Pancreas (tissue), 10 donors: Measurements from ENCODE around the gene CEP76. TPM values are rescaled to one million over a fixed set of nuclear protein-coding genes. Genes with fewer than 3 reads are reported as not detected.
A peak's percentile ranks its signal among the peaks of the same experiment; 100 is the strongest.

Experiments
- ATAC-seq, 4 donors: fragments of 200-7000 bp; cut with Tn5 transposase; one replicate each; pipeline versions ENCODE4 v1.8.0 to v1.9.1; 2020; ENCODE audit warnings: mild to moderate bottlenecking in 4 of 4, moderate library complexity in 4 of 4
- DNase-seq, 6 donors: peaks; one replicate each; pipeline ENCODE4 v3.0.0-alpha.2; 2020
- FAIRE-seq: peaks from 2 replicates; lab custom pipeline; 2012; peaks lifted over from hg19 to GRCh38; lab: Jason Lieb, UNC
- H3K27ac ChIP-seq, 4 donors: fragments of 200-600 bp; sonication (generic); 1 replicate in 3 of 4; 2 replicates in 1 of 4; pipeline versions ENCODE4 v1.5.0 to v1.8.0; 2020
- H3K27me3 ChIP-seq, 4 donors: fragments of 200-600 bp; one replicate each; pipeline ENCODE4 v1.8.0; 2021
- H3K36me3 ChIP-seq, 3 donors: fragments of 200-600 bp; sonication (generic) in 1 of 3; one replicate each; pipeline versions ENCODE4 v1.5.0 to v1.8.0; 2020 to 2021
- H3K4me1 ChIP-seq, 3 donors: fragments of 200-600 bp; one replicate each; pipeline ENCODE4 v1.8.0; 2021
- H3K4me3 ChIP-seq, 4 donors: fragments of 200-600 bp; sonication (generic) in 2 of 4; one replicate each; pipeline versions ENCODE4 v1.5.0 to v1.8.0; 2020 to 2021
- H3K9me3 ChIP-seq, 4 donors: fragments of 200-600 bp; one replicate each; pipeline ENCODE4 v1.8.0; 2021
- WGBS, 2 donors: extraction: QIAGEN DNeasy Blood & Tissue Kit; methylation state at CpG; one replicate each; pipeline ENCODE4 v1.1.7; 2013; 5-methylcytosine and 5-hydroxymethylcytosine counted together
- intact Hi-C, 3 donors: fragments of 100-400 bp; cut with DNase I; formaldehyde crosslinking; loops; one replicate each; pipeline versions ENCODE4 v1.11.1 to v1.14.2; 2022
- polyA plus RNA-seq, 2 donors: library from polyadenylated mRNA; stranded (reverse); fragments of 200-250 nt; gene quantifications; one replicate each; pipeline ENCODE4 v1.2.3, GENCODE V29; 2013
- total RNA-seq, 6 donors: library from RNA; stranded (reverse); fragmentation: NEBNext Ultra II Directional in 4 of 6; extraction: Animal tissue kit (Norgen Biotek cat#: 25700) in 4 of 6; gene quantifications; one replicate each; pipeline versions ENCODE4 v1.2.1 to v1.2.4, GENCODE V29; 2021 to 2023
- TF ChIP-seq, protein P1 (sequence below), 4 donors: fragments of 200-600 bp; sonication (generic) in 3 of 4; IDR thresholded peaks; one replicate each; pipeline versions ENCODE4 v1.5.0 to v1.8.0; 2021; ENCODE audit warnings: antibody characterized with exemption in 4 of 4
- donor health status: healthy with polysubstance abuse.
- donor health status: DM: no; HTN: no; CAD: no; lungs with moderate emphysema.
- donor health status: DM: no; HTN: no; CAD: no.
- donor health status: control.
- donor health status: control.
- donor health status: Bipolar disorder and iron deficiency.
- donor health status: DM: yes; HTN: yes; CAD: no.
- donor health status: DM: no; HTN: no; CAD: no.
- donor health status: DM: no; HTN: no; CAD: no.
- donor health status: DM: yes; HTN: yes; CAD: no.

The CEP76 gene
- total and polyA plus RNA-seq, 8 donors, result 1.6 to 3.6 (median 2.4) TPM

DNA sequence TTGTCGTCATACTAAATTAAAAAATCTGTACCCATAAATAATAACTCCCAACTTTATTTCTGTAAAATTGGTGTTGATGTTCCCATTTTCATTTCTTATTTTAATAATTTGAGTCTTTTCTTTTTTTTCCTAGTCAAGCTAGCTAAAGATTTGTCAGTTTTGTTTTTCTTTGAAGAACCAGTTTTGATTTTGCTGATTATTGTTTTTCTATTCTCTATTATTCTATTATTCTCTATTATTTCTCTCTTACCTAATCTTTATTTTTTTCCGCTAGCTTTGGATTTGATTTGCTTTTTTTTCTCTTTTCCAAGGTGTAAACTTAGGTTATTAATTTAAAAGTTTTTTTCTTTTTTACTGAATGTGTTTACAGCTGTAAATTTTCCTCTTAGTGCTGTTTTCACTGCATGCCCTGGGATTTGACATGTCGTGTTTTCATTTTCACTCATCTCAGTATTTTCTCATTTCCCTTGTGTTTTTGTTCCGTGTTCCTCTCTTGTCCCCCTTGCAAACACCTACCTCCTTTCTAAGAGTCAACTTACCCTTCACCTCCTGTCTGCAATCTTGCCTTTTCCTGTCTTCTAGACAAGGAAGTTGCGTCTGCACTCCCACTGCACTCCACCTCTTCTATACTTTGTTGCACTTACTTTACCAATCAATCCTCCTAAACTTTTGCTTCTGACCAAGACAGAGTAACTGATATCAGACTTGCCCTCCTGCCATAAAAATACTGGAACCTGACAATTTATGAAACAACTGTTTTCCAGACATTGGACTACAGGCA is 19.2 kb upstream of the CEP76 start:
- intact Hi-C loops, result no loop called here
- DNase-seq (no peak), ATAC-seq (no peak), FAIRE-seq (no peak)
- no peaks in the 10 kb centered on the region for H3K27me3 ChIP-seq
- TF ChIP-seq, protein P1, sequence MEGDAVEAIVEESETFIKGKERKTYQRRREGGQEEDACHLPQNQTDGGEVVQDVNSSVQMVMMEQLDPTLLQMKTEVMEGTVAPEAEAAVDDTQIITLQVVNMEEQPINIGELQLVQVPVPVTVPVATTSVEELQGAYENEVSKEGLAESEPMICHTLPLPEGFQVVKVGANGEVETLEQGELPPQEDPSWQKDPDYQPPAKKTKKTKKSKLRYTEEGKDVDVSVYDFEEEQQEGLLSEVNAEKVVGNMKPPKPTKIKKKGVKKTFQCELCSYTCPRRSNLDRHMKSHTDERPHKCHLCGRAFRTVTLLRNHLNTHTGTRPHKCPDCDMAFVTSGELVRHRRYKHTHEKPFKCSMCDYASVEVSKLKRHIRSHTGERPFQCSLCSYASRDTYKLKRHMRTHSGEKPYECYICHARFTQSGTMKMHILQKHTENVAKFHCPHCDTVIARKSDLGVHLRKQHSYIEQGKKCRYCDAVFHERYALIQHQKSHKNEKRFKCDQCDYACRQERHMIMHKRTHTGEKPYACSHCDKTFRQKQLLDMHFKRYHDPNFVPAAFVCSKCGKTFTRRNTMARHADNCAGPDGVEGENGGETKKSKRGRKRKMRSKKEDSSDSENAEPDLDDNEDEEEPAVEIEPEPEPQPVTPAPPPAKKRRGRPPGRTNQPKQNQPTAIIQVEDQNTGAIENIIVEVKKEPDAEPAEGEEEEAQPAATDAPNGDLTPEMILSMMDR (IDR thresholded peaks at IDR 0.05), result no peak
- H3K36me3 ChIP-seq, result peaks cover 2 to 47% (median 3%) of the 10 kb centered on the region in 3 donors
- no peaks in the 10 kb centered on the region for H3K9me3 ChIP-seq
- no peaks in the 10 kb centered on the region for H3K4me1 ChIP-seq
- H3K4me3 ChIP-seq, result no peak overlapping the region
- no peak overlapping the region for H3K27ac ChIP-seq
- WGBS, 2 donors, result 94 to 95% methylated on average over 5 of the region's 5 CpGs

DNA sequence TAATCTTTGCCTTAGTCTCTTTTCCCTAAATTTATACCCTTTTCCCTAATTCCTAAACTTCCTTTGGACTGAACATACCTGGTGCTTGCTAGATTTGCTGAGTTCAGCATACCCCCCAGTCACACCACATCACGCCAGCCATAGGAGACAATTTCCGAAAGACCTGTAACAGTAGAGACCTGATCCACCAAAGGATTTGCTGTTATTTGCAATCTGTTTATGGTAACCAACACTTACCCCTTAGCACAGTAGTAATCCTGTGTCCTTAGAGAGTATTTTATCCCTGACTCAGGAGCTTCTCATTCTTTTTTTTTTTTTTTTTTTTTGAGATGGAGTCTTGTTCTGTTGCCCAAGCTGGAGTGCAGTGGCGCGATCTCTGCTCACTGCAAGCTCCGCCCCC is 8.9 kb upstream of the CEP76 start:
- no peaks in the 10 kb centered on the region for H3K4me1 ChIP-seq
- DNase-seq (no peak), ATAC-seq (no peak), FAIRE-seq (no peak)
- intact Hi-C loops, result no loop called here
- no peaks in the 10 kb centered on the region for H3K9me3 ChIP-seq
- H3K27me3 ChIP-seq, result no peaks in the 10 kb centered on the region
- TF ChIP-seq, protein P1 (IDR thresholded peaks at IDR 0.05), result no peak
- H3K27ac ChIP-seq, result no peak overlapping the region
- H3K4me3 ChIP-seq, result no peak overlapping the region
- WGBS, 2 donors, result 95 to 97% methylated on average over 5 of the region's 5 CpGs
- H3K36me3 ChIP-seq, result peaks cover 0 to 32% (median 21%) of the 10 kb centered on the region in 3 donors

DNA sequence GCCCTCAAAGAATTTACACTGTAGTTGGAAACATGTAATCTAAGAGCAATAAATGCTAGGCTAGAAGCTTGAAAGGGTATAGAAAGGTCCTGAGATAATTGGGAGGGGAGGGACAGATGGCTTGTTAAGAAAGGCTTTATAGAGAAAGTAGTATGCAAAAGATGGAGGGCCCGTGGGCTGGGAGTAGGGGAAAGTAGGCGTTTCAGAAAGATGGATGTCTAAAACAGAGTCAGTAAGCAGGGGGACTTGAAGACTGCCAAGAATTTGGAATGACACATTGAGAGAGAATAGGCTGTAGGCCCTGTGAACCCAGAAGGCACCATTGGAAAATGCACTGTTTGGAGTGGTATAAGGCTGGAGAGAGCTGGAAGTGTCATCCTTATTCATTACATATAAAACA is 1.1 kb upstream of the CEP76 start:
- Histone ChIP-seq H3K9me3 (no peaks in the 10 kb centered on the region), H3K27ac (no peak overlapping the region), H3K36me3 (peaks cover 0 to 13% (median 0%) of the 10 kb centered on the region in 3 donors), H3K27me3 (no peaks in the 10 kb centered on the region), H3K4me1 (peaks cover 7 to 25% (median 19%) of the 10 kb centered on the region in 3 donors), H3K4me3 (peak overlapping the region; percentile 58 to 91 (median 79))
- TF ChIP-seq, protein P1 (IDR thresholded peaks at IDR 0.05), result no peak
- WGBS, 2 donors, result 2% methylated on average over 2 of the region's 2 CpGs
- FAIRE-seq (no peak), ATAC-seq (no peak), DNase-seq (no peak)
- intact Hi-C loops, result no loop called here

DNA sequence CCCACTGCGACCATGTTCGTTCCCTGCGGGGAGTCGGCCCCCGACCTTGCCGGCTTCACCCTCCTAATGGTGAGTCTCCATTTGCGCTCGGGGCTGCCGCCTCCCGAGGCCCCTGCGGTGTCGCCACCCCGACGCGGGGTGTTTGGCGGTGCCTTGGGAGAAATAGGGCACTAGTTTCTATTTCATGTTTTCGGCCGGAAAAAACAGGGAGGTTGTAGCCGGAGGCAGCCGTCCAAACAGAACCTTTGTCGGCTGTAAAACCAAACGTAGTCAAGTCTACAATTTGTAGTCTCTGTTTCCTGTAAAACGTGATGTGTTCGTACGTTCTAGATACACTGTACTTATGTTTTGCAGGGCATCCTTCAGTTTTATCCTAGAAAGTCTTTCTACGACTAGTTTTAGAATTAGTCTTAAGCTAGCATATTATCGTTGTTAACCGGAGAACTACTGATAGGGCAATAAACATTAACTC is 609 bp upstream of the CEP76 start:
- TF ChIP-seq, protein P1 (IDR thresholded peaks at IDR 0.05), result no peak
- no peak for DNase-seq
- peak; percentile 51 to 69 (median 62) for ATAC-seq
- peaks cover 0 to 11% (median 0%) of the 10 kb centered on the region in 3 donors for H3K36me3 ChIP-seq
- no peaks in the 10 kb centered on the region for H3K9me3 ChIP-seq
- intact Hi-C loops, result no loop called here
- 0 to 1% methylated on average over 28 of the region's 28 CpGs for WGBS, 2 donors
- H3K27ac ChIP-seq, result peak overlapping the region; percentile 97 to 98 (median 98)
- peaks cover 7 to 25% (median 19%) of the 10 kb centered on the region in 3 donors for H3K4me1 ChIP-seq
- H3K4me3 ChIP-seq, result peak overlapping the region; percentile 58 to 91 (median 79)
- H3K27me3 ChIP-seq, result no peaks in the 10 kb centered on the region
- no peak for FAIRE-seq

DNA sequence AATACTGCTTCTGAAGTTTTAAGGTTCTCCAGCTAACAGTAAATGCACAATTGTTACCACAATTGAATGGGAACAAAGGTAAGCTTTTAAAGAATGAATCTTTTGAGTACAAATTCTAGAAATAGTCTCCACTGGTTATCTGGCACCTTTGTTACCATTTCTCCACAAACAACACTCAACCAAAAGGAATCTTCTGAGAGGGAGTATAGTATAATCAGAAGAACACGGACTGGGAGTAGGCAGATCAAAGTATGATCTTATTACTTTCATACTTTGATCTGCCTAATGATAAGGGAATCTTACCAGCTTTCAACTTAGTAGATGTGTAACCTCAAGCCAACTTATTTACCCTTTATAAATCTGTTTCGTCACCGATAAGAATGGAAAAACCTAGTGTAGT is 1.4 kb downstream of the CEP76 start:
- FAIRE-seq (no peak), ATAC-seq (no peak), DNase-seq (no peak)
- H3K27ac ChIP-seq, result no peak overlapping the region
- TF ChIP-seq, protein P1 (IDR thresholded peaks at IDR 0.05), result no peak
- WGBS, 2 donors, result 60 to 73% methylated on average over 3 of the region's 3 CpGs
- no peaks in the 10 kb centered on the region for H3K9me3 ChIP-seq
- H3K27me3 ChIP-seq, result no peaks in the 10 kb centered on the region
- intact Hi-C loops, result no loop called here
- peak overlapping the region in 2 of 4 donors; percentile 84 to 91 for H3K4me3 ChIP-seq
- H3K4me1 ChIP-seq, result peaks cover 7 to 25% (median 19%) of the 10 kb centered on the region in 3 donors
- no peaks in the 10 kb centered on the region for H3K36me3 ChIP-seq
